ENCODE data around the gene KNSTRN. TPM values are rescaled to one million over a fixed set of nuclear protein-coding genes. Genes with fewer than 3 reads are reported as not detected.
A peak's percentile ranks its signal among the peaks of the same experiment; 100 is the strongest.

The KNSTRN gene
- total and polyA plus RNA-seq, 2 of the 13 experiments (the other 11 are each of a cell fraction or from before 2014, with no cell fraction given) = 20.3 to 62.3 TPM

DNA sequence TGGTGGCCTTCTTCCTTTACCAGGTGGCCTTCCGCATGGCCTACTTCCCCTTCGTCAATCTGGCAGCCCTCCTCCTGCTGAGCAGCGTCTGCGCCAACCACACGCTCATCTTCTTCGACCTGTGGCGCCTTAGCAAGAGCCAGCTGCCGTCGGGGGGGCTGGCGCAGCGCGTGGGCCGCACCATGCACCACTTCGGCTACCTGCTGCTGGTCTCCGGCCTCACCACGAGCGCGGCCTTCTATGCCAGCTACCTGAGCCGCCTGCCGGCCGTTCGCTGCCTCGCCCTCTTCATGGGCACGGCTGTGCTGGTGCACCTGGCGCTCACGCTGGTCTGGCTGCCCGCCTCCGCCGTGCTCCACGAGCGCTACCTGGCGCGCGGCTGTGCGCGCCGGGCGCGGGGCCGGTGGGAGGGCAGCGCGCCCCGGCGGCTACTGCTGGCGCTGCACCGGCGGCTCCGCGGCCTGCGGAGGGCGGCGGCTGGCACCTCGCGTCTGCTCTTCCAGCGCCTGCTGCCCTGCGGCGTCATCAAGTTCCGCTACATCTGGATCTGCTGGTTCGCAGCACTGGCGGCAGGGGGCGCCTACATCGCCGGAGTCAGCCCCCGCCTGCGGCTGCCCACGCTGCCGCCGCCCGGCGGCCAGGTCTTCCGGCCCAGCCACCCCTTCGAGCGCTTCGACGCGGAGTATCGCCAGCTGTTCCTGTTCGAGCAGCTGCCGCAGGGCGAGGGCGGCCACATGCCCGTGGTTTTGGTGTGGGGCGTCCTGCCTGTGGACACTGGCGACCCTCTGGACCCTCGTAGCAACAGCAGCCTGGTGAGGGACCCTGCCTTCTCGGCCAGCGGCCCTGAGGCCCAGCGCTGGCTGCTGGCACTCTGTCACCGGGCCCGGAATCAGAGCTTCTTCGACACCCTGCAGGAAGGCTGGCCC lies 14.6 kb upstream of the KNSTRN start (continued):
- TF ChIP-seq, protein P1, sequence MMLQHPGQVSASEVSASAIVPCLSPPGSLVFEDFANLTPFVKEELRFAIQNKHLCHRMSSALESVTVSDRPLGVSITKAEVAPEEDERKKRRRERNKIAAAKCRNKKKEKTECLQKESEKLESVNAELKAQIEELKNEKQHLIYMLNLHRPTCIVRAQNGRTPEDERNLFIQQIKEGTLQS (CRISPR knock-in tag; IDR thresholded peaks at IDR 0.05) = peak; percentile 59; the same call in 1 of the 2 replicates
- TF ChIP-seq SALL1 (CRISPR knock-in tag; IDR thresholded peaks at IDR 0.05) = peak; percentile 96
- TF ChIP-seq, protein P2, sequence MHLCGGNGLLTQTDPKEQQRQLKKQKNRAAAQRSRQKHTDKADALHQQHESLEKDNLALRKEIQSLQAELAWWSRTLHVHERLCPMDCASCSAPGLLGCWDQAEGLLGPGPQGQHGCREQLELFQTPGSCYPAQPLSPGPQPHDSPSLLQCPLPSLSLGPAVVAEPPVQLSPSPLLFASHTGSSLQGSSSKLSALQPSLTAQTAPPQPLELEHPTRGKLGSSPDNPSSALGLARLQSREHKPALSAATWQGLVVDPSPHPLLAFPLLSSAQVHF (CRISPR knock-in tag; IDR thresholded peaks at IDR 0.05) = peak; percentile 97
- TF ChIP-seq TSC22D2 (CRISPR knock-in tag; IDR thresholded peaks at IDR 0.05; ENCODE audit: borderline replicate concordance) = peak; percentile 97
- TF ChIP-seq ZFP36 (IDR thresholded peaks at IDR 0.05; ENCODE audit: borderline replicate concordance, low read depth, low read length, partially characterized antibody) = no peak
- TF ChIP-seq, protein P3, sequence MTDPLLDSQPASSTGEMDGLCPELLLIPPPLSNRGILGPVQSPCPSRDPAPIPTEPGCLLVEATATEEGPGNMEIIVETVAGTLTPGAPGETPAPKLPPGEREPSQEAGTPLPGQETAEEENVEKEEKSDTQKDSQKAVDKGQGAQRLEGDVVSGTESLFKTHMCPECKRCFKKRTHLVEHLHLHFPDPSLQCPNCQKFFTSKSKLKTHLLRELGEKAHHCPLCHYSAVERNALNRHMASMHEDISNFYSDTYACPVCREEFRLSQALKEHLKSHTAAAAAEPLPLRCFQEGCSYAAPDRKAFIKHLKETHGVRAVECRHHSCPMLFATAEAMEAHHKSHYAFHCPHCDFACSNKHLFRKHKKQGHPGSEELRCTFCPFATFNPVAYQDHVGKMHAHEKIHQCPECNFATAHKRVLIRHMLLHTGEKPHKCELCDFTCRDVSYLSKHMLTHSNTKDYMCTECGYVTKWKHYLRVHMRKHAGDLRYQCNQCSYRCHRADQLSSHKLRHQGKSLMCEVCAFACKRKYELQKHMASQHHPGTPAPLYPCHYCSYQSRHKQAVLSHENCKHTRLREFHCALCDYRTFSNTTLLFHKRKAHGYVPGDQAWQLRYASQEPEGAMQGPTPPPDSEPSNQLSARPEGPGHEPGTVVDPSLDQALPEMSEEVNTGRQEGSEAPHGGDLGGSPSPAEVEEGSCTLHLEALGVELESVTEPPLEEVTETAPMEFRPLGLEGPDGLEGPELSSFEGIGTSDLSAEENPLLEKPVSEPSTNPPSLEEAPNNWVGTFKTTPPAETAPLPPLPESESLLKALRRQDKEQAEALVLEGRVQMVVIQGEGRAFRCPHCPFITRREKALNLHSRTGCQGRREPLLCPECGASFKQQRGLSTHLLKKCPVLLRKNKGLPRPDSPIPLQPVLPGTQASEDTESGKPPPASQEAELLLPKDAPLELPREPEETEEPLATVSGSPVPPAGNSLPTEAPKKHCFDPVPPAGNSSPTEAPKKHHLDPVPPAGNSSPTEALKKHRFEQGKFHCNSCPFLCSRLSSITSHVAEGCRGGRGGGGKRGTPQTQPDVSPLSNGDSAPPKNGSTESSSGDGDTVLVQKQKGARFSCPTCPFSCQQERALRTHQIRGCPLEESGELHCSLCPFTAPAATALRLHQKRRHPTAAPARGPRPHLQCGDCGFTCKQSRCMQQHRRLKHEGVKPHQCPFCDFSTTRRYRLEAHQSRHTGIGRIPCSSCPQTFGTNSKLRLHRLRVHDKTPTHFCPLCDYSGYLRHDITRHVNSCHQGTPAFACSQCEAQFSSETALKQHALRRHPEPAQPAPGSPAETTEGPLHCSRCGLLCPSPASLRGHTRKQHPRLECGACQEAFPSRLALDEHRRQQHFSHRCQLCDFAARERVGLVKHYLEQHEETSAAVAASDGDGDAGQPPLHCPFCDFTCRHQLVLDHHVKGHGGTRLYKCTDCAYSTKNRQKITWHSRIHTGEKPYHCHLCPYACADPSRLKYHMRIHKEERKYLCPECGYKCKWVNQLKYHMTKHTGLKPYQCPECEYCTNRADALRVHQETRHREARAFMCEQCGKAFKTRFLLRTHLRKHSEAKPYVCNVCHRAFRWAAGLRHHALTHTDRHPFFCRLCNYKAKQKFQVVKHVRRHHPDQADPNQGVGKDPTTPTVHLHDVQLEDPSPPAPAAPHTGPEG (CRISPR knock-in tag; IDR thresholded peaks at IDR 0.05) = peak; percentile 93
- no peak for TF ChIP-seq MZF1 (CRISPR knock-in tag; IDR thresholded peaks at IDR 0.05; ENCODE audit: borderline replicate concordance)
- TF ChIP-seq, protein P4, sequence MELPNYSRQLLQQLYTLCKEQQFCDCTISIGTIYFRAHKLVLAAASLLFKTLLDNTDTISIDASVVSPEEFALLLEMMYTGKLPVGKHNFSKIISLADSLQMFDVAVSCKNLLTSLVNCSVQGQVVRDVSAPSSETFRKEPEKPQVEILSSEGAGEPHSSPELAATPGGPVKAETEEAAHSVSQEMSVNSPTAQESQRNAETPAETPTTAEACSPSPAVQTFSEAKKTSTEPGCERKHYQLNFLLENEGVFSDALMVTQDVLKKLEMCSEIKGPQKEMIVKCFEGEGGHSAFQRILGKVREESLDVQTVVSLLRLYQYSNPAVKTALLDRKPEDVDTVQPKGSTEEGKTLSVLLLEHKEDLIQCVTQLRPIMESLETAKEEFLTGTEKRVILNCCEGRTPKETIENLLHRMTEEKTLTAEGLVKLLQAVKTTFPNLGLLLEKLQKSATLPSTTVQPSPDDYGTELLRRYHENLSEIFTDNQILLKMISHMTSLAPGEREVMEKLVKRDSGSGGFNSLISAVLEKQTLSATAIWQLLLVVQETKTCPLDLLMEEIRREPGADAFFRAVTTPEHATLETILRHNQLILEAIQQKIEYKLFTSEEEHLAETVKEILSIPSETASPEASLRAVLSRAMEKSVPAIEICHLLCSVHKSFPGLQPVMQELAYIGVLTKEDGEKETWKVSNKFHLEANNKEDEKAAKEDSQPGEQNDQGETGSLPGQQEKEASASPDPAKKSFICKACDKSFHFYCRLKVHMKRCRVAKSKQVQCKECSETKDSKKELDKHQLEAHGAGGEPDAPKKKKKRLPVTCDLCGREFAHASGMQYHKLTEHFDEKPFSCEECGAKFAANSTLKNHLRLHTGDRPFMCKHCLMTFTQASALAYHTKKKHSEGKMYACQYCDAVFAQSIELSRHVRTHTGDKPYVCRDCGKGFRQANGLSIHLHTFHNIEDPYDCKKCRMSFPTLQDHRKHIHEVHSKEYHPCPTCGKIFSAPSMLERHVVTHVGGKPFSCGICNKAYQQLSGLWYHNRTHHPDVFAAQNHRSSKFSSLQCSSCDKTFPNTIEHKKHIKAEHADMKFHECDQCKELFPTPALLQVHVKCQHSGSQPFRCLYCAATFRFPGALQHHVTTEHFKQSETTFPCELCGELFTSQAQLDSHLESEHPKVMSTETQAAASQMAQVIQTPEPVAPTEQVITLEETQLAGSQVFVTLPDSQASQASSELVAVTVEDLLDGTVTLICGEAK (IDR thresholded peaks at IDR 0.05) = no peak
- TF ChIP-seq, protein P4 (CRISPR knock-in tag; IDR thresholded peaks at IDR 0.05) = peak; percentile 87
- peak; percentile 76; the same call in 1 of the 2 replicates for TF ChIP-seq ZBTB3 (CRISPR knock-in tag; IDR thresholded peaks at IDR 0.05; ENCODE audit: borderline replicate concordance, low read depth)
- TF ChIP-seq RNF2 (conservative IDR thresholded peaks at IDR 0.05; ENCODE audit: low read depth) = peak; percentile 97
